Measurements from ENCODE around the gene GMCL2. TPM values are rescaled to one million over a fixed set of nuclear protein-coding genes. Genes with fewer than 3 reads are reported as not detected.

Gene GMCL2
- total RNA-seq, 1 donor from 2014 or later: not detected

GRCh38 chr5:178194026-178194425 lies 6.9 kb upstream of the GMCL2 start:
- peaks cover 13% of the 10 kb centered on the region for H3K27me3 Mint-ChIP-seq
- no peak for DNase-seq (ENCODE audit: extremely low spot score, unreplicated experiment)
- no peaks in the 10 kb centered on the region for H3K9me3 Mint-ChIP-seq
- H3K27ac Mint-ChIP-seq: no peak overlapping the region
- no peak for TF ChIP-seq CTCF (conservative IDR thresholded peaks at IDR 0.05)
- H3K36me3 Mint-ChIP-seq: no peaks in the 10 kb centered on the region
- H3K4me1 Mint-ChIP-seq (ENCODE audit: unreplicated experiment): peaks cover 4% of the 10 kb centered on the region
- H3K4me3 Mint-ChIP-seq: no peak overlapping the region

GRCh38 chr5:178193251-178193809 lies 6.2 kb upstream of the GMCL2 start:
- Mint-ChIP-seq H3K4me1 (ENCODE audit: unreplicated experiment) (peaks cover 4% of the 10 kb centered on the region), H3K9me3 (no peaks in the 10 kb centered on the region), H3K27ac (no peak overlapping the region), H3K4me3 (no peak overlapping the region), H3K27me3 (peaks cover 13% of the 10 kb centered on the region), H3K36me3 (no peaks in the 10 kb centered on the region)
- no peak for TF ChIP-seq CTCF (conservative IDR thresholded peaks at IDR 0.05)
- no peak for DNase-seq (ENCODE audit: extremely low spot score, unreplicated experiment)

DNA sequence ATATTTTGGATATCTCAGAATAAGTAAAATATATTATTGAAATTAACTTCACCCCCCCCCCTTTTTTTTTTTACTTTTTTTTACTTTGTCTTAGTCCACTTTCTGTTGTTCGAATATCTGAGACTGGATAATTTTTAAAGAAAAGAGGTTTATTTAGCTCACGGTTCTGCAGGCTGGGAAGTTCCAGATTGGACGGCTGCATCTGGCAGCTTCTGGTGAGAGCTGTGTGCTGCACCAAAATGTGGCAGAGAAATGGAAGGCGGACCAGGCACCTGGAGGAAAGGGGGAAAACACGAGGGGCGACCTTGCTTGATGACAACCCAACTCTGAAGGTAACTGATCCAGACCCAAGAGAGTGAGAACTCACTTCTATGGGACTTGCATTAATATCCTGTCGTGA lies 5.6 kb upstream of the GMCL2 start:
- no peak for DNase-seq (ENCODE audit: extremely low spot score, unreplicated experiment)
- H3K9me3 Mint-ChIP-seq: no peaks in the 10 kb centered on the region
- no peak overlapping the region for H3K27ac Mint-ChIP-seq
- H3K27me3 Mint-ChIP-seq: peaks cover 13% of the 10 kb centered on the region
- TF ChIP-seq CTCF (conservative IDR thresholded peaks at IDR 0.05): no peak
- H3K4me1 Mint-ChIP-seq (ENCODE audit: unreplicated experiment): peaks cover 4% of the 10 kb centered on the region
- H3K36me3 Mint-ChIP-seq: no peaks in the 10 kb centered on the region
- no peak overlapping the region for H3K4me3 Mint-ChIP-seq

DNA sequence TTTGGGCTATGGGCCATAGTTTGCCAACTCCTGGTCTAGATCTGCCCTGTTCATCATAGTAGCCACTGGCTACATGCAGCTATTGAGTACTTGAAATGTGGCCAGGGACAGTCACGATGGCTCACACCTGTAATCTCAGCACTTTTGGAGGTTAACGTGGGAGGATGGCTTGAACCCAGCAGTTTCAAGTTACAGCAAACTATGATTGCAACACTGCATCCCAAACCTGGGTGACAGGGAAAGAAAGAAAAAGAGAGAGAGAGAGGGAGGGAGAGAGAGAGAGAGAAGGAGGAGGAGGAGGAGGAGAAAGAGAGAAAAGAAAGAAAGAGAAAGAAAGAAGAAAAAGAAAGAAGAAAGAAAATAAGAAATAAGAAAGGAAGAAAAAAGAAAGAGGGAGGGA lies 5.1 kb upstream of the GMCL2 start:
- TF ChIP-seq CTCF (conservative IDR thresholded peaks at IDR 0.05): no peak

GRCh38 chr5:178191661-178192060 lies 4.5 kb upstream of the GMCL2 start:
- TF ChIP-seq CTCF (conservative IDR thresholded peaks at IDR 0.05): no peak
- Mint-ChIP-seq H3K36me3 (no peaks in the 10 kb centered on the region), H3K9me3 (no peaks in the 10 kb centered on the region), H3K27ac (no peak overlapping the region), H3K4me3 (no peak overlapping the region), H3K4me1 (ENCODE audit: unreplicated experiment) (peaks cover 4% of the 10 kb centered on the region), H3K27me3 (peaks cover 13% of the 10 kb centered on the region)
- no peak for DNase-seq (ENCODE audit: extremely low spot score, unreplicated experiment)

More for the DNA sequence above, 5.1 kb upstream of the GMCL2 start:
- DNase-seq (ENCODE audit: extremely low spot score, unreplicated experiment): no peak
- H3K36me3 Mint-ChIP-seq: no peaks in the 10 kb centered on the region
- H3K4me3 Mint-ChIP-seq: no peak overlapping the region
- H3K4me1 Mint-ChIP-seq (ENCODE audit: unreplicated experiment): peaks cover 4% of the 10 kb centered on the region
- H3K9me3 Mint-ChIP-seq: no peaks in the 10 kb centered on the region
- peaks cover 13% of the 10 kb centered on the region for H3K27me3 Mint-ChIP-seq
- no peak overlapping the region for H3K27ac Mint-ChIP-seq

GRCh38 chr5:178189433-178189832 lies 2.3 kb upstream of the GMCL2 start:
- peaks cover 8% of the 10 kb centered on the region for H3K27me3 Mint-ChIP-seq
- DNase-seq (ENCODE audit: extremely low spot score, unreplicated experiment): no peak
- no peaks in the 10 kb centered on the region for H3K9me3 Mint-ChIP-seq
- H3K36me3 Mint-ChIP-seq: no peaks in the 10 kb centered on the region
- H3K4me3 Mint-ChIP-seq: no peak overlapping the region
- TF ChIP-seq CTCF (conservative IDR thresholded peaks at IDR 0.05): no peak
- no peak overlapping the region for H3K27ac Mint-ChIP-seq
- peaks cover 4% of the 10 kb centered on the region for H3K4me1 Mint-ChIP-seq (ENCODE audit: unreplicated experiment)
